A673 (cell line): Measurements from ENCODE around the gene PLEKHA8. TPM values are rescaled to one million over a fixed set of nuclear protein-coding genes. Genes with fewer than 3 reads are reported as not detected.

Source experiments
- BruUV-seq: library from RNA; stranded (reverse); fragments of 400-500 nt; replicated peaks from 2 replicates; lab custom pipeline; 2021; lab: Mats Ljungman, UMichigan
- CTCF ChIA-PET: fragments of 300-600 bp; sonication (Branson Sonifier 250); formaldehyde crosslinking; loops from one replicate; lab custom pipeline; 2022; ENCODE audit warnings: antibody characterized with exemption; lab: Charles Lee
- POLR2A ChIA-PET: fragments of 300-600 bp; sonication (Branson Sonifier 250); formaldehyde crosslinking; loops from one replicate; lab custom pipeline; 2022; ENCODE audit warnings: antibody characterized with exemption; ENCODE audit not compliant: low non-redundant PET; lab: Charles Lee
- DNase-seq: peaks from one replicate; pipeline ENCODE4 v3.0.0-alpha.2; 2015; ENCODE audit warnings: low spot score
- H3K27ac ChIP-seq: fragments of 200-600 bp; sonication (generic); 2 replicates; pipeline ENCODE4 v1.5.1; 2016; ENCODE audit warnings: mixed run types, low read depth, mild to moderate bottlenecking, mixed read lengths, antibody characterized with exemption, low read length; ENCODE audit not compliant: poor library complexity, severe bottlenecking
- H3K27me3 ChIP-seq: fragments of 200-600 bp; sonication (generic); replicated peaks from 2 replicates; pipeline ENCODE4 v1.6.1; 2017; ENCODE audit warnings: mixed run types, low read depth, mild to moderate bottlenecking, mixed read lengths, antibody characterized with exemption, low read length; ENCODE audit not compliant: insufficient read depth, poor library complexity
- H3K36me3 ChIP-seq: fragments of 200-600 bp; sonication (generic); 2 replicates; pipeline ENCODE4 v1.6.1; 2016; ENCODE audit warnings: mixed run types, mild to moderate bottlenecking, mixed read lengths, antibody characterized with exemption, low read length; ENCODE audit not compliant: insufficient read depth, poor library complexity, severe bottlenecking
- H3K4me1 ChIP-seq: fragments of 200-600 bp; sonication (generic); 2 replicates; pipeline ENCODE4 v1.6.1; 2017; ENCODE audit warnings: mixed run types, mild to moderate bottlenecking, mixed read lengths, antibody characterized with exemption, low read length; ENCODE audit not compliant: insufficient read depth, poor library complexity, severe bottlenecking
- H3K4me3 ChIP-seq: fragments of 200-600 bp; sonication (generic); 2 replicates; pipeline ENCODE4 v1.5.1; 2016; ENCODE audit warnings: low read depth, mixed run types, mild to moderate bottlenecking, mixed read lengths, low read length; ENCODE audit not compliant: poor library complexity, severe bottlenecking
- H3K9me3 ChIP-seq: fragments of 200-600 bp; sonication (generic); 2 replicates; pipeline ENCODE4 v1.6.1; 2016; ENCODE audit warnings: mixed run types, low read depth, mild to moderate bottlenecking, mixed read lengths, antibody characterized with exemption, low read length; ENCODE audit not compliant: poor library complexity, severe bottlenecking
- EZH2 ChIP-seq: fragments of 200-600 bp; sonication (generic); IDR thresholded peaks from 2 replicates; pipeline ENCODE4 v1.6.1; 2017; ENCODE audit warnings: borderline replicate concordance, low read depth, mild to moderate bottlenecking, mixed read lengths, antibody characterized with exemption, low read length; ENCODE audit not compliant: poor library complexity, severe bottlenecking
- intact Hi-C: fragments of 100-400 bp; cut with micrococcal nuclease; formaldehyde crosslinking; loops from one replicate; pipeline ENCODE4 v1.10.0; 2022; ENCODE audit not compliant: unreplicated experiment
- total RNA-seq: library from RNA; stranded (reverse); gene quantifications from 2 replicates; pipeline ENCODE4 v1.2.3, GENCODE V29; 2021
- TF ChIP-seq, protein P1 (sequence below): fragments of 300-800, 200-600 bp; sonication (generic); conservative IDR thresholded peaks from 2 replicates; pipeline ENCODE4 v1.5.1; 2017; ENCODE audit warnings: low read depth, mild to moderate bottlenecking, antibody characterized with exemption, low read length, moderate library complexity, mixed read lengths

The PLEKHA8 gene
- total RNA-seq, 1 experiment from 2014 or later, result 22.2 TPM

DNA sequence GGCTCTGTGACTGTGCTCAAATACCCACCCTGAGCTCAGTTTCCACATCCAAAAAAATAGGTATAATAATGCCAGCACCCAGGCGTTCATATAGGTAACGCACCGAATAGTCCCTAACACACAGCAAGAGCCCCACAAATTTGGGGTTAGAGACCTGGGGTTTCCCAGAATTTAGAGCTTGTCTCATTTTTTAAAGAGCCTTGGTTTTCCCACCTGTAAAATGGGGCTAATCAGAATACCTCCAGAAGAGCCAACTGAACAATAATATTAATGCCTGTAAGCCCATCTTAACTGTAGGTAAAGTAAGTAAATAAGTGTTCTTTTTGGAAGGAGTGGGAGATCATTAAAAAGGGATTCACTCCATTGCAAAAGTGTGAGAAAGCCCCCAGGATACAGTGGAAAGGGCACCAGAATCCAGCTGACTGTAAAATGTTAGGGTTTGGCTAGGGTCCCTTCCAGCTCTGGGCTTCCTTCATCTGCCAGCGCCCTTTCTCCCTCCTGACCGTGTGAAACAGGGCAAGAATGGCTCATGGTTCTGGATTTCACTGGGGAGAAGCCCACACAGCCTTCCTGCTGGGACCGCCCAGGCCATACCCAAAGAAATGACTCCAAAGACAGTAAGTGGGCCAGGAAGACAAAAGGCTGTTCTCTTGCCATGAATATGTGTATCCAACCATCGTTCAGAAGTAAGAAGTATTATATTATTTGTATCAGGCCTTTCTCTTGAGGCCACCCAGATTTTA is 108.7 kb downstream of the PLEKHA8 start:
- CTCF ChIA-PET, result no interaction called here
- no peak overlapping the region for H3K4me3 ChIP-seq
- no peaks in the 10 kb centered on the region for H3K36me3 ChIP-seq
- POLR2A ChIA-PET, result no interaction called here
- TSS peak; percentile 31 for BruUV-seq
- TF ChIP-seq, protein P1, sequence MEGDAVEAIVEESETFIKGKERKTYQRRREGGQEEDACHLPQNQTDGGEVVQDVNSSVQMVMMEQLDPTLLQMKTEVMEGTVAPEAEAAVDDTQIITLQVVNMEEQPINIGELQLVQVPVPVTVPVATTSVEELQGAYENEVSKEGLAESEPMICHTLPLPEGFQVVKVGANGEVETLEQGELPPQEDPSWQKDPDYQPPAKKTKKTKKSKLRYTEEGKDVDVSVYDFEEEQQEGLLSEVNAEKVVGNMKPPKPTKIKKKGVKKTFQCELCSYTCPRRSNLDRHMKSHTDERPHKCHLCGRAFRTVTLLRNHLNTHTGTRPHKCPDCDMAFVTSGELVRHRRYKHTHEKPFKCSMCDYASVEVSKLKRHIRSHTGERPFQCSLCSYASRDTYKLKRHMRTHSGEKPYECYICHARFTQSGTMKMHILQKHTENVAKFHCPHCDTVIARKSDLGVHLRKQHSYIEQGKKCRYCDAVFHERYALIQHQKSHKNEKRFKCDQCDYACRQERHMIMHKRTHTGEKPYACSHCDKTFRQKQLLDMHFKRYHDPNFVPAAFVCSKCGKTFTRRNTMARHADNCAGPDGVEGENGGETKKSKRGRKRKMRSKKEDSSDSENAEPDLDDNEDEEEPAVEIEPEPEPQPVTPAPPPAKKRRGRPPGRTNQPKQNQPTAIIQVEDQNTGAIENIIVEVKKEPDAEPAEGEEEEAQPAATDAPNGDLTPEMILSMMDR, result no peak
- TF ChIP-seq EZH2, result no peak
- H3K9me3 ChIP-seq, result no peaks in the 10 kb centered on the region
- DNase-seq, result no peak
- no peak overlapping the region for H3K27ac ChIP-seq
- H3K27me3 ChIP-seq, result peaks cover 5% of the 10 kb centered on the region
- intact Hi-C loops, result no loop called here
- no peaks in the 10 kb centered on the region for H3K4me1 ChIP-seq

DNA sequence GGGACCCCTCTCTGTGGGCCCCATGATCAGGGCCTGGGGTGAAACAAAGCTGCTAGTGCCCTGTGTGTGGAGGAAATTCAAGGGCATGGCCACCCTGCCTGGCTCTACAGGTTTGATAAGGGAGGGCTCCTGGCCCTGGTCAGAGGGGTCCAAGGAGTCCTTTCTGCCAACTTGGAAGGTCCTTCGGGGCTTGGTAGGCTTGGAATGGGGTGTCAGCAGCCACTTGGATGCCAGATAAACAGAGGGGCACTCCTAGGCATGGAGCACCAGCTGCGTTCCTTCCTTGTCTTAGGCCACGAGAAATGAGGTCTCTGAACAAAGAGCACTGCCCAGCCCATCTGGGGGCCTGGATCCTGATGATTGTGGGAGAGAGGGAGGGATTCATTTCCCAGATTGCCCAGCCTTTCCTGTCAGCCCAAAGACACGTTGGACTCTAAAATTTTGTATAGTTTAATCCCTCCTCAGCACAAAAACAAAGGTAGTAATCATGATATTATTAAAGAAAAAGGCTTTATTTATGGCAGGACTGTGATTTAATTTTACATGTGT is 111.7 kb downstream of the PLEKHA8 start:
- Histone ChIP-seq H3K4me1 (no peaks in the 10 kb centered on the region), H3K27me3 (peaks cover 5% of the 10 kb centered on the region), H3K36me3 (no peaks in the 10 kb centered on the region), H3K4me3 (no peak overlapping the region), H3K27ac (no peak overlapping the region), H3K9me3 (no peaks in the 10 kb centered on the region)
- ChIA-PET POLR2A (no interaction called here), CTCF (no interaction called here)
- DNase-seq, result no peak
- intact Hi-C loops, result no loop called here
- no peak for TF ChIP-seq EZH2
- TF ChIP-seq, protein P1, result no peak
- no TSS peak for BruUV-seq

DNA sequence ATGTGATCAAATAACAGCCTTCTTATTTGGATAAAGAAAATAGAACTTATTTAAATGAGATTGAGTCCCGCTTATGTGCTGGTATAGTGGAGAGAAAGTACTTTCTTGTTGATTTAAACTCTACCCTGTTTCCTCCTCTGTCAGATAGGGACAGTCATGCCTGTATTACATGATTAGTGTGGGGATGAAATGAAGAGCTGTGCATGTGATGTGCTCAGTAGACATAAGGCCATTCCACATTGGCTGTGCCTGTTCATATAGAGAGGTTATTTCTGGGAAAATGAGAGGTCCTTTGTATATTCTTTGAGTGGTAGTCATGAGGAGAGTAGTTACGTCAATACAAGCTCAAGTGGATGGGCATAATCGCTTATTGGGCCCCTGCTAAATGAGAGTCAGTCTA is 112.2 kb downstream of the PLEKHA8 start:
- intact Hi-C loops, result no loop called here
- DNase-seq, result no peak
- Histone ChIP-seq H3K4me3 (no peak overlapping the region), H3K36me3 (no peaks in the 10 kb centered on the region), H3K9me3 (no peaks in the 10 kb centered on the region), H3K4me1 (no peaks in the 10 kb centered on the region), H3K27me3 (peaks cover 5% of the 10 kb centered on the region), H3K27ac (no peak overlapping the region)
- POLR2A ChIA-PET, result no interaction called here
- no TSS peak for BruUV-seq
- TF ChIP-seq, protein P1, result no peak
- no peak for TF ChIP-seq EZH2
- CTCF ChIA-PET, result no interaction called here
